Measurements from ENCODE around the gene KLKB1. TPM values are rescaled to one million over a fixed set of nuclear protein-coding genes. Genes with fewer than 3 reads are reported as not detected.

KLKB1 gene
- total RNA-seq, 1 experiment from 2014 or later: 10.1 TPM

DNA sequence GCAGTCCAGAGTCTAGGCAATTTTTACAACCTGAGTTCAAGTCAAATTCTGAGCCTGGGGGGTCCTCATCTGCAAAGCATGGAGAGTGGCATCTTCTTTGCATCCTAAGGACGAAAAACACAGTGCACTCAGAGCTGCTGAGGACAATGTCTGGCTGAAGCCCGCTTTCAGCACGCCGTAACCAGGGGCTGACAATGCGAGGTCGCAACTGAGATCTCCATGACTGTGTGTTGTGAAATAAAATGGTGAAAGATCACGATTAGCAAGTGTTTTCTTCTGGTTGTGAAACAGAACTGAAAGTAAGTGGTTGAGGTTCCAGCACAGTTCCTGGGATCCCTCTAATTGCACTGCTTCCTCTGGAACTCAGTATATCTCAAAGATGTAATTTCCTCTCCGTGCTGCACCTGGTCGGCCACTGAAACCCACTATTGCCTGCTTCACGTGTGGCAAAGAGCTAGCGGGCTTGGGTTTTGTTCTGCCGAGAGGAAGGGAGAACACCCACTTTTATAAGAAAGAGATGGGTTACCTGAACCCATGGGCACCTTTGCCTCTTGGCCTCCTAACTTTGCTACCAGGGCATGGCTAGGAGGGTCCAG lies 31.0 kb downstream of the KLKB1 start (continued):
- TF ChIP-seq, protein P1, sequence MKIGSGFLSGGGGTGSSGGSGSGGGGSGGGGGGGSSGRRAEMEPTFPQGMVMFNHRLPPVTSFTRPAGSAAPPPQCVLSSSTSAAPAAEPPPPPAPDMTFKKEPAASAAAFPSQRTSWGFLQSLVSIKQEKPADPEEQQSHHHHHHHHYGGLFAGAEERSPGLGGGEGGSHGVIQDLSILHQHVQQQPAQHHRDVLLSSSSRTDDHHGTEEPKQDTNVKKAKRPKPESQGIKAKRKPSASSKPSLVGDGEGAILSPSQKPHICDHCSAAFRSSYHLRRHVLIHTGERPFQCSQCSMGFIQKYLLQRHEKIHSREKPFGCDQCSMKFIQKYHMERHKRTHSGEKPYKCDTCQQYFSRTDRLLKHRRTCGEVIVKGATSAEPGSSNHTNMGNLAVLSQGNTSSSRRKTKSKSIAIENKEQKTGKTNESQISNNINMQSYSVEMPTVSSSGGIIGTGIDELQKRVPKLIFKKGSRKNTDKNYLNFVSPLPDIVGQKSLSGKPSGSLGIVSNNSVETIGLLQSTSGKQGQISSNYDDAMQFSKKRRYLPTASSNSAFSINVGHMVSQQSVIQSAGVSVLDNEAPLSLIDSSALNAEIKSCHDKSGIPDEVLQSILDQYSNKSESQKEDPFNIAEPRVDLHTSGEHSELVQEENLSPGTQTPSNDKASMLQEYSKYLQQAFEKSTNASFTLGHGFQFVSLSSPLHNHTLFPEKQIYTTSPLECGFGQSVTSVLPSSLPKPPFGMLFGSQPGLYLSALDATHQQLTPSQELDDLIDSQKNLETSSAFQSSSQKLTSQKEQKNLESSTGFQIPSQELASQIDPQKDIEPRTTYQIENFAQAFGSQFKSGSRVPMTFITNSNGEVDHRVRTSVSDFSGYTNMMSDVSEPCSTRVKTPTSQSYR (CRISPR knock-in tag; IDR thresholded peaks at IDR 0.05): no peak
- TF ChIP-seq NR2C2 (CRISPR knock-in tag; IDR thresholded peaks at IDR 0.05): no peak
- TF ChIP-seq, protein P2, sequence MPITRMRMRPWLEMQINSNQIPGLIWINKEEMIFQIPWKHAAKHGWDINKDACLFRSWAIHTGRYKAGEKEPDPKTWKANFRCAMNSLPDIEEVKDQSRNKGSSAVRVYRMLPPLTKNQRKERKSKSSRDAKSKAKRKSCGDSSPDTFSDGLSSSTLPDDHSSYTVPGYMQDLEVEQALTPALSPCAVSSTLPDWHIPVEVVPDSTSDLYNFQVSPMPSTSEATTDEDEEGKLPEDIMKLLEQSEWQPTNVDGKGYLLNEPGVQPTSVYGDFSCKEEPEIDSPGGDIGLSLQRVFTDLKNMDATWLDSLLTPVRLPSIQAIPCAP (CRISPR knock-in tag; IDR thresholded peaks at IDR 0.05): no peak
- no peak for TF ChIP-seq ETV6 (CRISPR knock-in tag; IDR thresholded peaks at IDR 0.05)
- TF ChIP-seq JUN (CRISPR knock-in tag; IDR thresholded peaks at IDR 0.05): no peak

DNA sequence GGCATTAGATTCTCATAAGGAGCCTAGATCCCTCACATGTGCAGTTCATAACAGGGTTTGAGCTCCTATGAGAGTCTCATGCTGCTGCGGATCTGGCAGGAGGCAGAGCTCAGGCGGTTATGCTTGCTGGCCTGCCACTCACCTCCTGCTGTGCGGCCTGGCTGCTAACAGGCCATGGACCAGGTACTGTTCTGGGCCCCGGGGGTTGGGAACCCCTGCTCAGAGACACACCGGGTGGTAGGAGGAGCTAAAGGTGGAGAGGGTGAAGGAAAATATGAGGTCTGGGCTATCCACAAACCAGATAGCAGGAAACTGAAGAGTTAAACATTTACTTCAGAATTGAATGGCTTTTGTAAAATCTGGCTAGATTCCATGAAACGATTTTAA lies 32.8 kb downstream of the KLKB1 start:
- Mint-ChIP-seq H3K4me1 (peaks cover 37% of the 10 kb centered on the region), H3K4me3 (no peak overlapping the region), H3K36me3 (peaks cover 30% of the 10 kb centered on the region), H3K9me3 (peaks cover 8% of the 10 kb centered on the region), H3K27me3 (ENCODE audit: low read depth) (no peaks in the 10 kb centered on the region), H3K27ac (peak overlapping the region; percentile 36)
- POLR2A ChIA-PET: no interaction called here
- ATAC-seq (no peak), DNase-seq (ENCODE audit: low spot score) (no peak)
- TF ChIP-seq TEAD4 (CRISPR knock-in tag; IDR thresholded peaks at IDR 0.05) (no peak), ESRRA (CRISPR knock-in tag; IDR thresholded peaks at IDR 0.05; ENCODE audit: borderline replicate concordance) (no peak), MYBL2 (CRISPR knock-in tag; IDR thresholded peaks at IDR 0.05) (no peak), TEAD1 (CRISPR knock-in tag; IDR thresholded peaks at IDR 0.05) (no peak), ZNF423 (CRISPR knock-in tag; IDR thresholded peaks at IDR 0.05) (peak; percentile 79), CBFB (CRISPR knock-in tag; IDR thresholded peaks at IDR 0.05; ENCODE audit: low read depth) (no peak), ZNF416 (CRISPR knock-in tag; IDR thresholded peaks at IDR 0.05) (no peak), SMAD4 (CRISPR knock-in tag; IDR thresholded peaks at IDR 0.05) (no peak), GTF2I (CRISPR knock-in tag; conservative IDR thresholded peaks at IDR 0.05) (no peak), ZBTB21 (CRISPR knock-in tag; IDR thresholded peaks at IDR 0.05; ENCODE audit: borderline replicate concordance) (no peak), TP53 (CRISPR knock-in tag; IDR thresholded peaks at IDR 0.05) (no peak)
- TF ChIP-seq, protein P3, sequence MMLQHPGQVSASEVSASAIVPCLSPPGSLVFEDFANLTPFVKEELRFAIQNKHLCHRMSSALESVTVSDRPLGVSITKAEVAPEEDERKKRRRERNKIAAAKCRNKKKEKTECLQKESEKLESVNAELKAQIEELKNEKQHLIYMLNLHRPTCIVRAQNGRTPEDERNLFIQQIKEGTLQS (CRISPR knock-in tag; conservative IDR thresholded peaks at IDR 0.05): no peak
- TF ChIP-seq, protein P4, sequence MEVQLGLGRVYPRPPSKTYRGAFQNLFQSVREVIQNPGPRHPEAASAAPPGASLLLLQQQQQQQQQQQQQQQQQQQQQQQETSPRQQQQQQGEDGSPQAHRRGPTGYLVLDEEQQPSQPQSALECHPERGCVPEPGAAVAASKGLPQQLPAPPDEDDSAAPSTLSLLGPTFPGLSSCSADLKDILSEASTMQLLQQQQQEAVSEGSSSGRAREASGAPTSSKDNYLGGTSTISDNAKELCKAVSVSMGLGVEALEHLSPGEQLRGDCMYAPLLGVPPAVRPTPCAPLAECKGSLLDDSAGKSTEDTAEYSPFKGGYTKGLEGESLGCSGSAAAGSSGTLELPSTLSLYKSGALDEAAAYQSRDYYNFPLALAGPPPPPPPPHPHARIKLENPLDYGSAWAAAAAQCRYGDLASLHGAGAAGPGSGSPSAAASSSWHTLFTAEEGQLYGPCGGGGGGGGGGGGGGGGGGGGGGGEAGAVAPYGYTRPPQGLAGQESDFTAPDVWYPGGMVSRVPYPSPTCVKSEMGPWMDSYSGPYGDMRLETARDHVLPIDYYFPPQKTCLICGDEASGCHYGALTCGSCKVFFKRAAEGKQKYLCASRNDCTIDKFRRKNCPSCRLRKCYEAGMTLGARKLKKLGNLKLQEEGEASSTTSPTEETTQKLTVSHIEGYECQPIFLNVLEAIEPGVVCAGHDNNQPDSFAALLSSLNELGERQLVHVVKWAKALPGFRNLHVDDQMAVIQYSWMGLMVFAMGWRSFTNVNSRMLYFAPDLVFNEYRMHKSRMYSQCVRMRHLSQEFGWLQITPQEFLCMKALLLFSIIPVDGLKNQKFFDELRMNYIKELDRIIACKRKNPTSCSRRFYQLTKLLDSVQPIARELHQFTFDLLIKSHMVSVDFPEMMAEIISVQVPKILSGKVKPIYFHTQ (CRISPR knock-in tag; IDR thresholded peaks at IDR 0.05): 0 out of 2 replicates have a peak, but pooled peaks have one; percentile 33
- TF ChIP-seq, protein P5, sequence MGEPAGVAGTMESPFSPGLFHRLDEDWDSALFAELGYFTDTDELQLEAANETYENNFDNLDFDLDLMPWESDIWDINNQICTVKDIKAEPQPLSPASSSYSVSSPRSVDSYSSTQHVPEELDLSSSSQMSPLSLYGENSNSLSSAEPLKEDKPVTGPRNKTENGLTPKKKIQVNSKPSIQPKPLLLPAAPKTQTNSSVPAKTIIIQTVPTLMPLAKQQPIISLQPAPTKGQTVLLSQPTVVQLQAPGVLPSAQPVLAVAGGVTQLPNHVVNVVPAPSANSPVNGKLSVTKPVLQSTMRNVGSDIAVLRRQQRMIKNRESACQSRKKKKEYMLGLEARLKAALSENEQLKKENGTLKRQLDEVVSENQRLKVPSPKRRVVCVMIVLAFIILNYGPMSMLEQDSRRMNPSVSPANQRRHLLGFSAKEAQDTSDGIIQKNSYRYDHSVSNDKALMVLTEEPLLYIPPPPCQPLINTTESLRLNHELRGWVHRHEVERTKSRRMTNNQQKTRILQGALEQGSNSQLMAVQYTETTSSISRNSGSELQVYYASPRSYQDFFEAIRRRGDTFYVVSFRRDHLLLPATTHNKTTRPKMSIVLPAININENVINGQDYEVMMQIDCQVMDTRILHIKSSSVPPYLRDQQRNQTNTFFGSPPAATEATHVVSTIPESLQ (CRISPR knock-in tag; IDR thresholded peaks at IDR 0.05): no peak
- CTCF ChIA-PET: no interaction called here
